A549 (cell line): ENCODE measurements around the gene PVR. TPM values are rescaled to one million over a fixed set of nuclear protein-coding genes. Genes with fewer than 3 reads are reported as not detected.

ENCODE experiments used
- ATAC-seq, 2 experiments: fragments of 200-7000 bp in 1 of 2; fragments of >200 bp in 1 of 2; cut with Nextera tagmentation in 1 of 2; cut with Tn5 transposase in 1 of 2; 3 replicates each; pipeline versions ENCODE4 v1.8.0 to v1.9.1; 2018 to 2020; ENCODE audit warnings: mild to moderate bottlenecking in 1 of 2, moderate library complexity in 1 of 2
- CTCF ChIA-PET: fragments of 300-600 bp; sonication (Branson Sonifier 250); formaldehyde crosslinking; extraction: SDS; loops from one replicate; lab custom pipeline; 2021; ENCODE audit warnings: antibody characterized with exemption, inconsistent platforms; lab: Yijun Ruan, JAX
- POLR2A ChIA-PET: fragments of 350-600 bp; formaldehyde crosslinking; extraction: SDS; loops from one replicate; lab custom pipeline; 2021; ENCODE audit warnings: antibody characterized with exemption, inconsistent platforms; lab: Yijun Ruan, JAX
- DNase-seq, 2 experiments: peaks; one replicate each; pipeline versions ENCODE4 v3.0.0 to v3.0.0-alpha.2; 2011 to 2016; ENCODE audit warnings: low read depth in 1 of 2, low spot score in 1 of 2
- FAIRE-seq: peaks from 2 replicates; lab custom pipeline; 2011; peaks lifted over from hg19 to GRCh38; lab: Jason Lieb, UNC
- H3K27ac ChIP-seq, 2 experiments: fragments of >200 bp; sonication (Bioruptor Twin); formaldehyde crosslinking; 3 replicates each; pipeline ENCODE4 v1.5.1; 2016 to 2017
- H3K4me1 ChIP-seq: fragments of >200 bp; sonication (Bioruptor Twin); formaldehyde crosslinking; 3 replicates; pipeline ENCODE4 v1.6.1; 2016
- H3K4me2 ChIP-seq: fragments of >200 bp; sonication (Bioruptor Twin); formaldehyde crosslinking; 3 replicates; pipeline ENCODE4 v1.6.1; 2016
- H3K4me3 ChIP-seq: fragments of >200 bp; sonication (Bioruptor Twin); formaldehyde crosslinking; 3 replicates; pipeline ENCODE4 v1.5.1; 2016
- H3K9me3 ChIP-seq: fragments of >200 bp; sonication (Bioruptor Twin); formaldehyde crosslinking; 3 replicates; pipeline ENCODE4 v1.6.1; 2016
- CBX8 ChIP-seq: fragments of 200-600 bp; sonication (generic); IDR thresholded peaks from 2 replicates; pipeline ENCODE4 v1.6.1; 2016
- CHD4 ChIP-seq: fragments of 200-600 bp; sonication (generic); IDR thresholded peaks from 2 replicates; pipeline ENCODE4 v1.6.1; 2016; ENCODE audit warnings: antibody characterized with exemption, mild to moderate bottlenecking, borderline replicate concordance
- EP300 ChIP-seq, 2 experiments: fragments of >200 bp; sonication (Bioruptor Twin); formaldehyde crosslinking; IDR thresholded peaks; 2 replicates in 1 of 2; 3 replicates in 1 of 2; pipeline ENCODE4 v1.6.1; 2016 to 2017
- ESRRA ChIP-seq: fragments of 150-350 bp; IDR thresholded peaks from 2 replicates; pipeline ENCODE4 v1.6.1; 2014; ENCODE audit warnings: mild to moderate bottlenecking, low read length, borderline replicate concordance
- FOSB ChIP-seq: fragments of 250-450 bp; sonication (Bioruptor Pico); IDR thresholded peaks from 2 replicates; pipeline ENCODE4 v1.5.0; 2020; ENCODE audit warnings: mild to moderate bottlenecking, moderate library complexity
- FOSL2 ChIP-seq, 2 experiments: fragments of 450-650 bp in 1 of 2; fragments of >200 bp in 1 of 2; sonication (Bioruptor Twin) in 1 of 2; formaldehyde crosslinking; IDR thresholded peaks; 2 replicates each; pipeline versions ENCODE4 v1.5.0 to v1.6.1; 2016 to 2020; ENCODE audit warnings: mild to moderate bottlenecking in 1 of 2, moderate library complexity in 1 of 2
- FOXS1 ChIP-seq: fragments of 250-450 bp; sonication (Bioruptor Pico); IDR thresholded peaks from 2 replicates; pipeline ENCODE4 v1.5.0; 2020; ENCODE audit warnings: mild to moderate bottlenecking, moderate library complexity
- HDAC2 ChIP-seq: fragments of 200-600 bp; sonication (generic); IDR thresholded peaks from 2 replicates; pipeline ENCODE4 v1.6.1; 2016
- HES2 ChIP-seq: fragments of >200 bp; sonication (Bioruptor Twin); formaldehyde crosslinking; IDR thresholded peaks from 2 replicates; pipeline ENCODE4 v1.6.1; 2016
- HOXB13 ChIP-seq: fragments of 250-450 bp; sonication (Bioruptor Pico); IDR thresholded peaks from 2 replicates; pipeline ENCODE4 v1.5.0; 2020; ENCODE audit warnings: low read depth, mild to moderate bottlenecking, moderate library complexity
- HOXB5 ChIP-seq: fragments of 250-450 bp; sonication (Bioruptor Pico); IDR thresholded peaks from 2 replicates; pipeline ENCODE4 v1.5.0; 2020; ENCODE audit warnings: mild to moderate bottlenecking, moderate library complexity
- JUNB ChIP-seq: fragments of >200 bp; sonication (Bioruptor Twin); formaldehyde crosslinking; IDR thresholded peaks from 2 replicates; pipeline ENCODE4 v1.6.1; 2016
- KDM1A ChIP-seq: fragments of 200-600 bp; sonication (generic); IDR thresholded peaks from 2 replicates; pipeline ENCODE4 v1.6.1; 2016; ENCODE audit warnings: low read depth, mild to moderate bottlenecking
- NPAS2 ChIP-seq: fragments of 250-450 bp; sonication (Bioruptor Pico); IDR thresholded peaks from 2 replicates; pipeline ENCODE4 v1.8.0; 2022; ENCODE audit warnings: mild to moderate bottlenecking, moderate library complexity, borderline replicate concordance
- PHF8 ChIP-seq: fragments of 200-600 bp; sonication (generic); IDR thresholded peaks from 2 replicates; pipeline ENCODE4 v1.6.1; 2016; ENCODE audit warnings: low read depth, mild to moderate bottlenecking, antibody characterized with exemption, moderate library complexity, borderline replicate concordance
- POLR2AphosphoS2 ChIP-seq: conservative IDR thresholded peaks from 2 replicates; pipeline ENCODE4 v1.6.1; 2012; ENCODE audit warnings: low read length, improper control_type of control experiment, inconsistent platforms
- RARB ChIP-seq: fragments of 250-450 bp; sonication (Bioruptor Pico); IDR thresholded peaks from 2 replicates; pipeline ENCODE4 v1.8.0; 2021; ENCODE audit warnings: mild to moderate bottlenecking, moderate library complexity
- REST ChIP-seq: fragments of 200-600 bp; sonication (generic); IDR thresholded peaks from 2 replicates; pipeline ENCODE4 v1.6.1; 2016; ENCODE audit warnings: antibody characterized with exemption, mild to moderate bottlenecking, moderate library complexity
- RNF2 ChIP-seq: fragments of 200-600 bp; sonication (generic); IDR thresholded peaks from 2 replicates; pipeline ENCODE4 v1.6.1; 2016; ENCODE audit warnings: low read depth, mild to moderate bottlenecking, antibody characterized with exemption, moderate library complexity, borderline replicate concordance
- SMC3 ChIP-seq: fragments of >200 bp; sonication (Bioruptor Twin); formaldehyde crosslinking; IDR thresholded peaks from 3 replicates; pipeline ENCODE4 v1.6.1; 2018; ENCODE audit warnings: inconsistent platforms
- SREBF2 ChIP-seq: fragments of 450-650 bp; IDR thresholded peaks from 2 replicates; pipeline ENCODE4 v1.6.1; 2014; ENCODE audit warnings: mild to moderate bottlenecking, moderate library complexity
- TFCP2L1 ChIP-seq: fragments of 250-450 bp; sonication (Bioruptor Pico); IDR thresholded peaks from 2 replicates; pipeline ENCODE4 v1.5.0; 2021; ENCODE audit warnings: mild to moderate bottlenecking
- ZC3H11A ChIP-seq: fragments of 450-650 bp; IDR thresholded peaks from 2 replicates; pipeline ENCODE4 v1.6.1; 2014; ENCODE audit warnings: antibody characterized with exemption, mild to moderate bottlenecking
- ZFP36 ChIP-seq: fragments of 450-650 bp; IDR thresholded peaks from 2 replicates; pipeline ENCODE4 v1.6.1; 2014; ENCODE audit warnings: borderline replicate concordance; ENCODE audit not compliant: partially characterized antibody
- ZNF302 ChIP-seq: fragments of 250-450 bp; sonication (Bioruptor Pico); IDR thresholded peaks from 2 replicates; pipeline ENCODE4 v1.9.0; 2021; ENCODE audit warnings: inconsistent platforms, mild to moderate bottlenecking, moderate library complexity
- WGBS: methylation state at CpG from one replicate; pipeline ENCODE4 v1.1.6; 2017; ENCODE audit errors: missing lambda C conversion rate; 5-methylcytosine and 5-hydroxymethylcytosine counted together
- polyA plus RNA-seq, 4 experiments: library from polyadenylated mRNA; depleted of rRNA in 3 of 4; stranded (reverse); fragments of >200 nt; fragmentation: RNase III in 1 of 4; extraction: RNeasy Plus Mini Kit Qiagen cat#74134 plus additional on column Dnase treatment in 1 of 4; gene quantifications; 2 replicates in 3 of 4; 3 replicates in 1 of 4; pipeline ENCODE4 v1.2.3, GENCODE V29; 2011 to 2017
- TF ChIP-seq, protein P1 (sequence below): fragments of 450-650 bp; IDR thresholded peaks from 2 replicates; pipeline ENCODE4 v1.6.1; 2014; ENCODE audit warnings: antibody characterized with exemption
- TF ChIP-seq, protein P2 (sequence below): fragments of 150-350 bp; IDR thresholded peaks from 2 replicates; pipeline ENCODE4 v1.6.1; 2014; ENCODE audit warnings: low read depth, mild to moderate bottlenecking, low read length

PVR gene
- polyA plus RNA-seq, 2 of the 4 experiments (the other 2 are of a cell fraction): 90.3 to 108 TPM

GRCh38 chr19:44645407-44646048 is 1.8 kb downstream of the PVR start:
- CTCF ChIA-PET: interaction anchor here (0.6 to 5.5 kb wide), 8 partner anchors 8 to 126 kb away, joined by 3 to 28 read pairs (median 4); no protein-coding TSS in a partner anchor
- POLR2A ChIA-PET: interaction anchor here (0.6 kb wide), 1 partner anchor 114 kb away, joined by 3 read pairs; no protein-coding TSS in a partner anchor
- Histone ChIP-seq H3K4me3 (peak overlapping the region; percentile 39), H3K9me3 (no peaks in the 10 kb centered on the region), H3K4me2 (peak overlapping the region; percentile 77), H3K27ac (peak overlapping the region; percentile 28 to 76; a peak in 4 of 6 replicates), H3K4me1 (peaks cover 67% of the 10 kb centered on the region)
- ATAC-seq (no peak), DNase-seq (peak in 1 of 2 experiments; percentile 62), FAIRE-seq (no peak)
- WGBS: 51% methylated on average over 8 of the region's 8 CpGs
- TF ChIP-seq EP300 (IDR thresholded peaks at IDR 0.05) (no peak), HES2 (no peak)
- TF ChIP-seq, all 56 proteins: peak for 0

DNA sequence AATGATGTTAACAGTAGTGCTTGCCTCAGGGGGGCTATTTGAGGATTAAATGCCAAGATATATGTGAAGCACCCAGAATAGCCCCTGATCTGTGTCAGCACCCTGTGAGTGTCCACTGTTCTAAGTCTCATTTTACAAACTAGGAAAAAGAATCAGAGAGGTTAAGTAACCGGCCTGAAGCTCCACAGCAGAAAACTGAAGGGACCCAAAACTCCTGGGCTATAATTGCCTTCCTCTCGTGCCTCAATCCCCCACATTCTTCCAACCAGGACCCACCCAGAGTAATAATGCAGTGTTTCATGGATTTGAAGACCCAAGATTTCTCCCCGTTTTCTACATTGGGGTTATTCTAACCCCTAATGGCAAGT is 2.3 kb downstream of the PVR start:
- ATAC-seq (no peak), FAIRE-seq (no peak), DNase-seq (no peak)
- Histone ChIP-seq H3K4me1 (peaks cover 62% of the 10 kb centered on the region), H3K9me3 (no peaks in the 10 kb centered on the region), H3K27ac (peak overlapping the region; percentile 28 to 76; a peak in 4 of 6 replicates), H3K4me2 (peak overlapping the region; percentile 77), H3K4me3 (peak overlapping the region; percentile 39)
- no peak for TF ChIP-seq HOXB13 (CRISPR knock-in tag)
- no peak for TF ChIP-seq SREBF2
- no peak for TF ChIP-seq FOXS1 (CRISPR knock-in tag)
- TF ChIP-seq HDAC2: no peak; the same call in 1 of the 2 replicates
- TF ChIP-seq HOXB5 (CRISPR knock-in tag): no peak
- TF ChIP-seq, protein P1, sequence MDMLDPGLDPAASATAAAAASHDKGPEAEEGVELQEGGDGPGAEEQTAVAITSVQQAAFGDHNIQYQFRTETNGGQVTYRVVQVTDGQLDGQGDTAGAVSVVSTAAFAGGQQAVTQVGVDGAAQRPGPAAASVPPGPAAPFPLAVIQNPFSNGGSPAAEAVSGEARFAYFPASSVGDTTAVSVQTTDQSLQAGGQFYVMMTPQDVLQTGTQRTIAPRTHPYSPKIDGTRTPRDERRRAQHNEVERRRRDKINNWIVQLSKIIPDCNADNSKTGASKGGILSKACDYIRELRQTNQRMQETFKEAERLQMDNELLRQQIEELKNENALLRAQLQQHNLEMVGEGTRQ: no peak
- no peak for TF ChIP-seq FOSB (CRISPR knock-in tag)
- TF ChIP-seq, protein P2, sequence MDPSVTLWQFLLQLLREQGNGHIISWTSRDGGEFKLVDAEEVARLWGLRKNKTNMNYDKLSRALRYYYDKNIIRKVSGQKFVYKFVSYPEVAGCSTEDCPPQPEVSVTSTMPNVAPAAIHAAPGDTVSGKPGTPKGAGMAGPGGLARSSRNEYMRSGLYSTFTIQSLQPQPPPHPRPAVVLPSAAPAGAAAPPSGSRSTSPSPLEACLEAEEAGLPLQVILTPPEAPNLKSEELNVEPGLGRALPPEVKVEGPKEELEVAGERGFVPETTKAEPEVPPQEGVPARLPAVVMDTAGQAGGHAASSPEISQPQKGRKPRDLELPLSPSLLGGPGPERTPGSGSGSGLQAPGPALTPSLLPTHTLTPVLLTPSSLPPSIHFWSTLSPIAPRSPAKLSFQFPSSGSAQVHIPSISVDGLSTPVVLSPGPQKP: no peak
- no peak for TF ChIP-seq ZNF302 (CRISPR knock-in tag)
- TF ChIP-seq ZFP36: peak; percentile 65
- no peak for TF ChIP-seq RARB (CRISPR knock-in tag)
- TF ChIP-seq FOSL2 (IDR thresholded peaks at IDR 0.05): no peak
- no peak for TF ChIP-seq FOSL2 (CRISPR knock-in tag; IDR thresholded peaks at IDR 0.05)
- 0 out of 2 replicates have a peak, but pooled peaks have one; percentile 36 for TF ChIP-seq CHD4
- no peak for TF ChIP-seq TFCP2L1
- TF ChIP-seq KDM1A: peak; percentile 80; the same call in 1 of the 2 replicates
- CTCF ChIA-PET: interaction anchor here (1.0 to 5.5 kb wide), 10 partner anchors 8 to 133 kb away, joined by 3 to 28 read pairs (median 4); no protein-coding TSS in a partner anchor
- POLR2A ChIA-PET: interaction anchor here (0.6 kb wide), 1 partner anchor 114 kb away, joined by 3 read pairs; no protein-coding TSS in a partner anchor
- 92% methylated on average over 3 of the region's 3 CpGs for WGBS

GRCh38 chr19:44647144-44647543 is 3.4 kb downstream of the PVR start:
- no peaks in the 10 kb centered on the region for H3K9me3 ChIP-seq
- ChIA-PET POLR2A (no interaction called here), CTCF (interaction anchor here (1.0 to 5.5 kb wide), 8 partner anchors 10 to 134 kb away, joined by 3 to 25 read pairs (median 4); no protein-coding TSS in a partner anchor)
- H3K4me2 ChIP-seq: peak overlapping the region; percentile 77
- peaks cover 57% of the 10 kb centered on the region for H3K4me1 ChIP-seq
- peak overlapping the region in 1 of 2 experiments; percentile 76; a peak in 3 of 6 replicates for H3K27ac ChIP-seq
- DNase-seq (no peak), FAIRE-seq (no peak), ATAC-seq (no peak)
- H3K4me3 ChIP-seq: no peak overlapping the region
- 82% methylated on average over 31 of the region's 31 CpGs for WGBS
- TF ChIP-seq PHF8: no peak
- TF ChIP-seq CHD4: no peak
- TF ChIP-seq TFCP2L1: no peak
- TF ChIP-seq POLR2AphosphoS2: no peak
- no peak for TF ChIP-seq SMC3
- TF ChIP-seq JUNB: no peak
- no peak for TF ChIP-seq NPAS2 (CRISPR knock-in tag)
- TF ChIP-seq RNF2: no peak
- no peak for TF ChIP-seq FOSL2 (IDR thresholded peaks at IDR 0.05)
- TF ChIP-seq FOSL2 (CRISPR knock-in tag; IDR thresholded peaks at IDR 0.05): no peak
- no peak for TF ChIP-seq RARB (CRISPR knock-in tag)
- TF ChIP-seq ESRRA: no peak
- no peak for TF ChIP-seq SREBF2
- no peak for TF ChIP-seq REST
- TF ChIP-seq CBX8: no peak
- no peak for TF ChIP-seq HOXB13 (CRISPR knock-in tag)
- TF ChIP-seq ZC3H11A: no peak
- TF ChIP-seq KDM1A: no peak
